HG03045 (cell line): ENCODE measurements around the gene PTPRN2.
"Not testable (repeated sequence)": the region's sequence is repeated elsewhere in the genome, so short reads cannot be mapped to it uniquely, and the experiment has no call there.

Source experiments
- ATAC-seq: cut with Tn5 transposase; IDR thresholded peaks from one replicate; pipeline ENCODE4 v1.9.1; 2021; ENCODE audit warnings: mild to moderate bottlenecking, moderate library complexity; ENCODE audit not compliant: unreplicated experiment

The PTPRN2 gene

DNA sequence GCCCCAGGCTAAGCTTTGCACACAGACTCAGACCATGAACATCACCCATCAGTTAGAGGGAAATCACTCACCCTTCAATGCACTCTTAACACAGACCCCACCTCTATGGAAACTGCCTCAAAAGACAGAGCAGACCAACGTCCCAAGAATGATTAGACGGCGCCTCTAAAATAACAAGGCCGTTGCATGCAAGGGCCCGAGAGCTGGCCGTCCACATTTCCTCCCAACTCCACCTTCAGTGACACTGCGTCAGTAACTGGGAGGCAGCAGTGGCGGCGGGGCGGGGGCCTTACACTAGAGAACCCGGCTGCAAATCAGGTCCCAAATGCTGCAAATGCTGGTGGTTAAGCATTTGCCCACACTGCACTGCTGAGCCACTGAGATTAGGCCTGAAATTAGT is 115.0 kb downstream of the PTPRN2 start:
- ATAC-seq = no peak

- ATAC-seq = no peak
Observed at GRCh38 chr7:158471716-158472115, 115.9 kb downstream of the PTPRN2 start.

DNA sequence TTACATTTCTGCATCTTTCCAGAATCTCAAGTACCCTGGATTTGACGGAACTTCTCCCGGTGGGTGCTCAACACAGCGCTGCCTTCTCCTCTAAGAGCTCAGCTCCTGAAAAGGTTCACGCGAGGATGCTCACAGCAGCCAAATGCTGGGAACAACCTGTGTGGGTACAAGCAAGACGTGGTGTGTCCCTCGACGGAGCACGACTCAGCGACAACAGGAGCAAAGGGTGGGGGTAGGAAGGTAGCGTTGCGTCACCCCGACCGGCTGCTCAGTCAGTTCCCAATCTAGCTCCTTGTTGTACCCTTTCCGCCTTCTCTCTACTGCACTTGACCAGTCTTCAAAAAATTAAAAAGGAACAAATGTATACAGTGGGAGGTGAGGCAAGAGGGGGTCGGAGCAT is 117.3 kb downstream of the PTPRN2 start:
- ATAC-seq = no peak

DNA sequence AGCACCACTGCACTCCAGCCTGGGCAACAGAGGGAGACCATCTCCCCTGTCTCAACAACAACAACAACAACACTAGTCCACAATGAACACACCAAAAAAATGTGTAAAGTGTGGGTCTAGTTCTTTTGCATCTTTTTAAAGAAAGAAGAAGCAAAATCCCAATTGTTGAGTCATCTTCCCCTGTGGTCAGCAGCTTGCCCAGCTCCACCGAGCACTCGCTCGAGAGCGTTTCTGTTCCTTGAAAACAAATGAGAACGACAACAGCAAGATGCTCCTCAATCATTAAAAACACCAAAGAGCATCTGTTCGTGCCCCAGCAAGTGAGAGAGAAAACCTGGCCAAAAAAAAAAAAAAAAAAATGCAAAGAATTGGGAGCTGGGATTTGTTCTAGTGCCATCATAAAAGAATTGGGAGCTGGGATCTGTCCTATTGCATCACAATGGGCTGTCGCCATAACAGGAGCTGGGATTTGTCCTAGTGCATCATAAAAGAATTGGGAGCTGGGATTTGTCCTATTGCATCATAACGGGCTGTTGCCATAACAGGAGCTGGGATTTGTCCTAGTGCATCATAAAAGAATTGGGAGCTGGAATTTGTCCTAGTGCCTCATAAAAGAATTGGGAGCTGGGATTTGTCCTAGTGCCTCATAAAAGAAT is 118.1 kb downstream of the PTPRN2 start:
- no peak for ATAC-seq

GRCh38 chr7:158468700-158469296 is 118.8 kb downstream of the PTPRN2 start:
- ATAC-seq = no peak

DNA sequence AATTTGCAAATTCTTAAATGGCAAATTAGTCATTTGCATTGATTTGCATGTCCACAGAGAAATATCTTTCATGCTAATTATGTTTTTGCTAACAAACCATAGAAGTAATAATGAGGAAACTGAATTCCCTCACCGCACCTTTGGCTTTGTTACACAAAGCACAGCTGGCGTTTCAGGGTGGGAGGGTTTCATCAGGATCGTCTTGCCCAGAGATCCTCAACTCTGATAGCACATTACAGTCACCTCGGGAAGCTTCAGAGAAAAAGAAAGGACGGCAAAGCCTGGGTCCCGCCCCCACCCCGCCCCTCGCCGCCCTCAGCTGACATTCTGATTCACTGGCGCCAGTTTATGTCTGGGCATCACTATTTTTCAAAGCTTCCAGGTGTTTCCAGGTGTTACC is 119.4 kb downstream of the PTPRN2 start:
- ATAC-seq = no peak

DNA sequence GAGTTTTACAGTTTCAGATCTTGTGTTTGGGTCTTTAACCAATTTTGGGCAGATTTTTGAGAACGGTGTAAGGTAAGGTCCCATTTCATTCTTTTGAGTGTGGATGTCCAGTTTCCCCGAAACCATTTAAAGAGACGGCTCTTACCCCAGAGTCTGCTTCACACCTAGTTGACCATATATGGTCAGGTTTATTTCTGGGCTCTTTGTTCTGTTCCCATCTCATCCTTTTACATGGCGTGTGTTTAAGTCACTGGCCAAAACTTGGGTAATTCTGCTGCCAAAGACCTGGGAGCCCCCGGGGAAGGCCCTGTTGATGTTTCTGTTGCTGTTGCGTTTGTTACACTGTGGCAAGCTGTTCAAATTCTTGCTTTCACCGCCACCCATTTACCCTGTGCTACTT is 120.1 kb downstream of the PTPRN2 start:
- ATAC-seq = no peak

GRCh38 chr7:158463317-158463716 is 124.3 kb downstream of the PTPRN2 start:
- ATAC-seq = no peak

GRCh38 chr7:158461824-158462223 is 125.8 kb downstream of the PTPRN2 start:
- ATAC-seq = no peak

- ATAC-seq = no peak
Observed at GRCh38 chr7:158460665-158461064, 127.0 kb downstream of the PTPRN2 start.

DNA sequence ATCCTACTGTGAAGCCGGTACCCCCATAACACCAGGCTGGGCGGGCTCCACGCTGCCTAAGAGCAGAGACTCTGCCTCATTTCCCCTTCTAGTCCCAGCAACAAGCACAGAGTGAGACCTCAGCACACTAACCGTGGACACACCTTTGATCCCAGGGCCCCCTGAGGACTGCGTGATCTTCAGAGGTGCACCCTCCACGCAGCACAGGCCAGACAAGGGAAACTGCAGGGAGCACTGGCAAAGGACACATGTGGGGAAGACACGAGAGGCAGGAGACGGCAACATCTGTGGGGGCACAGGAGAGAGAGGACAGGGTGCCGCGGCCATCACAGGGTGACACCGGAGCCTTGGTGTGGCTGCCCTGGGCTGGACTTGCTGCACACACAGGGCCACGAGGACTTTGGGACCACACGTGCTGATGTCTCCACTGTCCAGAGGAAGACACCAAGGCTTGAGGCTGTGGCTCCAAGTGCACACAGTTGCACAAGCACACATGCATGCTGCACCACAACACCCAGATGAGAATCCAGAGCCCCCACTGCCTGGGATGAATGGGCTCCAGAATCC is 128.8 kb downstream of the PTPRN2 start:
- no peak for ATAC-seq

- ATAC-seq = no peak
Observed at GRCh38 chr7:158458096-158458495, 129.5 kb downstream of the PTPRN2 start.

- ATAC-seq = not testable (repeated sequence)
Observed at GRCh38 chr7:158457586-158457985, 130.0 kb downstream of the PTPRN2 start.

DNA sequence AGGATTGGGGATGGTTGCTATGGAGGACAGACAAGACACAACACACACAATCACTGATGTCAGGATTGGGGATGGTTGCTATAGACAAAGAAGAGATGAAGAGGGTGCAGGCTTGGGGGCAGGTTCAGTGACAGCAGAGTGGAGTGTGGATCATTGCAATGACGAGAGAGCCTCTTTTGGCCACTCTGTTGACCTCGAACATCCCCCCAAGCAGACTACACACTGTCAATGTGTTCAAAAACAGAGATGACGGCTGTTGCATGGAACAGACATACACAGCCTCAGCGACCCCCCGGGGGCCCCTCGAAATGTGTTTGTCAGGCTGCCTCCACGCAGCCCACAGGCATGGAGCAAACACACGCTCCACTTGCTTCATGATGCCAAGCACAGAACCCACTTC is 133.0 kb downstream of the PTPRN2 start:
- ATAC-seq = no peak

DNA sequence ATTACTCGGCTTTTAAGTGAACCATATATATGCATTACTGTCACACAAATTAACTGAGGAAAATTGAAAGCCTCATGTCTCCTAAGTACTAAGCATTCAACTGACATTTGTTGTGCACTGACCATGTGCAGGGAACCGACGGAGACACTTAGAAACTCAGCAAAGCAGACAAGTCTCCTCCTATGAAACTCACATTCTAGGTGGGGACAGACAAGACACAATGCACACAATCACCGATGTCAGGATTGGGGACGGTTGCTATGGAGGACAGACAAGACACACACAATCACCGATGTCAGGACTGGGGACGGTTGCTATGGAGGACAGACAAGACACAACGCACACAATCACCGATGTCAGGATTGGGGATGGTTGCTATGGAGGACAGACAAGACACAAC is 134.0 kb downstream of the PTPRN2 start:
- ATAC-seq = no peak

DNA sequence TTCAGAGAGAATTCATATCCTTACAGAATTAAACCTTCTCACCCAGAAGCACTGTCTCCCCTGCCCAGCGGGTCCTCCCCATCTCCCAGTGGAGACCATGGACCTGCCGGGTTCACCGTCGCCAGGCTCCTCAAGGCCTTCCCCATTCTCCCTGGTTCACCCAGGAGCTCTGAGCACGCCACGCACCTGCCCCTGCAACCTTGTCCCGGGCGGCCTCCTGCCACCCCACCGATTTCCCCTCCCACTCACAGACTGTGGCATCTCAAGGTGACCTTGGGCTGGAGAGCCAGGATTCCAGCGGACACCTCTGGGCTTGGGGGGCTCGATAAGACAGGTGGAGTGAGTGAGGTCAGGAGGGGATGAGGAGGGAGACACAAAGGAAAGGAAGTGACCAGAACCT is 135.3 kb downstream of the PTPRN2 start:
- ATAC-seq = no peak

- ATAC-seq = no peak
Observed at GRCh38 chr7:158450476-158451124, 137.0 kb downstream of the PTPRN2 start.

DNA sequence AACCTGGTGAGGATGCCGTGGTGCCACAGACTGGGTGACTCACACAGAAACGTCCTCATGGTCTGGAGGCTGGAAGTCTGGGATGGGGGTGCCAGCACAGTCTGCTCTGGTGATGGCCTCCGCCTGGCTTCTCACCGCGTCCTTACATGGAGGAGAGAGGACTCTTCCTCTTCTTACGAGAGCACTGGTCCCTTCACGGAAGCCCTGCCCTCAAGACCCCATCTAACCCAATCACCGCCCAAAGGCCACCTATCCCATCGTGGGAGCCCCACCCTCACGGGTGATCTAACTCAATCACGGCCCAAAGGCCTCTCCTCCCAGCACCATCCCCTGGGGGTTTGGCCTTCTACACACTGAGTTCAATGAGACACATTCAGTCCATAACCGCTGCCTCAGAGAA is 137.7 kb downstream of the PTPRN2 start:
- no peak for ATAC-seq

DNA sequence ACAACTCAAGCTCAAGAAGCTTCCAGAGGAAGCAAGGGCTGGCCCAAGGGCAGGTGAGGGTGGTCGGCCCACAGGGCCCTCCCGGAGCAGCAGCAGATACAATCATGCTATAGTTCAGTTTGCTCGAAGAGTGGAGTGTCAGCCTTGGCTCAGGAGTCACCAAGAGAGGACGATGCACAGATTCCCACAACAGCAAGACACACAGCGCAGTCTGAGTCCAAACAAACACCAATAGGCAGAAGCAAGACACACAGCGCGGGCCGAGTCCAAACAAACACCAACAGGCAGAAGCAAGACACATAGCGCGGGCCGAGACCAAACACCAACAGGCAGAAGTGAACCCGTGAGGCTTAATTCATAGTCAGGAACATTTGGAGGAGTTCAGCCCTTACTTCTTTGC is 138.4 kb downstream of the PTPRN2 start:
- ATAC-seq = no peak

GRCh38 chr7:158448430-158449100 is 139.1 kb downstream of the PTPRN2 start:
- no peak for ATAC-seq

- no peak for ATAC-seq
Observed at GRCh38 chr7:158447506-158448171, 140.0 kb downstream of the PTPRN2 start.
